GM23248 (cell line): Measurements from ENCODE around the gene EVPLL. TPM values are rescaled to one million over a fixed set of nuclear protein-coding genes. Genes with fewer than 3 reads are reported as not detected.

Source experiments
- microRNA-seq: library from miRNA; unstranded; fragments of <30 nt; microRNA quantifications from one replicate; pipeline ENCODE4, GENCODE V29; 2016; ENCODE audit warnings: borderline number of aligned reads
- polyA plus RNA-seq: library from polyadenylated mRNA; unstranded; fragments of >200 nt; fragmentation: Nextera tagmentation; extraction: Ambion mirVana; gene quantifications from 2 replicates; pipeline ENCODE4 v1.2.1, GENCODE V29; 2016
- small RNA-seq: library from RNA; depleted of rRNA; stranded (forward); fragments of <200 nt; gene quantifications from one replicate; pipeline ENCODE3, GENCODE V24; 2014; ENCODE audit warnings: low read depth, low replicate concordance
- total RNA-seq: library from RNA; depleted of rRNA; stranded (reverse); fragments of >200 nt; shearing (Covaris generic); gene quantifications from 2 replicates; pipeline ENCODE4 v1.2.3, GENCODE V29; 2014; rRNA removed

EVPLL gene
- total and polyA plus RNA-seq, 2 experiments from 2014 or later = not detected

Small RNA genes within 50 kb of the gene (microRNA-seq; reads per million reads assigned to microRNA genes)
- gene MIR6778 = not detected

Small RNA genes within 50 kb of the gene (small RNA-seq; reads per million reads assigned to genes)
- not detected for gene AL353997.5
- gene YWHAEP2 = not detected

Other genes starting within 250 kb of the EVPLL start
- 152 and 161 TPM in 2 replicates for gene ALKBH5, start 193.9 kb upstream of the EVPLL start, total RNA-seq
- 81.9 and 85.2 TPM in 2 replicates for gene ALKBH5, start 193.9 kb upstream of the EVPLL start, polyA plus RNA-seq
- 37.3 and 40.3 TPM in 2 replicates for gene LLGL1, start 152.1 kb upstream of the EVPLL start, total RNA-seq
- gene LLGL1, start 152.1 kb upstream of the EVPLL start, polyA plus RNA-seq = 3.4 and 3.5 TPM in 2 replicates
- gene FLII, start 119.0 kb upstream of the EVPLL start, total RNA-seq = 250 and 306 TPM in 2 replicates
- gene FLII, start 119.0 kb upstream of the EVPLL start, polyA plus RNA-seq = 187 TPM in 2 replicates
- gene MIEF2, start 117.1 kb upstream of the EVPLL start, total RNA-seq = 13.8 and 26.4 TPM in 2 replicates
- gene MIEF2, start 117.1 kb upstream of the EVPLL start, polyA plus RNA-seq = 8.8 and 10.0 TPM in 2 replicates
- gene TOP3A, start 62.8 kb upstream of the EVPLL start, total RNA-seq = 23.5 and 47.1 TPM in 2 replicates
- gene TOP3A, start 62.8 kb upstream of the EVPLL start, polyA plus RNA-seq = 12.2 and 14.1 TPM in 2 replicates
- gene SMCR8, start 62.5 kb upstream of the EVPLL start, total RNA-seq = 10.5 and 15.0 TPM in 2 replicates
- 2.2 and 2.5 TPM in 2 replicates for gene SMCR8, start 62.5 kb upstream of the EVPLL start, polyA plus RNA-seq
- gene SHMT1, start 14.2 kb upstream of the EVPLL start, total RNA-seq = 1.8 and 3.5 TPM in 2 replicates
- 5.1 and 5.9 TPM in 2 replicates for gene SHMT1, start 14.2 kb upstream of the EVPLL start, polyA plus RNA-seq
- gene LGALS9C, start 99.0 kb downstream of the EVPLL start, total RNA-seq = not detected in 2 replicates
- gene LGALS9C, start 99.0 kb downstream of the EVPLL start, polyA plus RNA-seq = not detected in 2 replicates